NCI-H2196 (cell line): ENCODE data around the gene FKBP7.
"Not testable (repeated sequence)": the region's sequence is repeated elsewhere in the genome, so short reads cannot be mapped to it uniquely, and the experiment has no call there.

ENCODE experiments used
- DNase-seq: peaks from one replicate; lab custom pipeline; 2025; ENCODE audit not compliant: unreplicated experiment; lab: John Stamatoyannopoulos, UW

FKBP7 gene

DNA sequence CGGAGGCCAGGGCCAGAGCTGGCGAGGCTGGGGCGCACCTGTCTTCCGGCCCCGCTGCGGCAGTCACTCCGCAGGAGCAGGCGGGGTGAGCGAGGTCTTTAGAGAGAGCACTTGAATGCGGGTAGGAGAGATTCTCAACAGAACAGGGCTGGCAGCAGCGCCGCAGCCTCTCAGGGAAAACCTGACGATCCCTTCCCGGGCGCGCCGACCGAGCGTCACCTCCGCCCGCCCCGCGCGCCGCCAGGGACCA is 28.0 kb downstream of the FKBP7 start:
- DNase-seq = no peak

GRCh38 chr2:178449700-178450523 is 28.5 kb downstream of the FKBP7 start:
- DNase-seq = peak; percentile 35

GRCh38 chr2:178448968-178449661 is 29.3 kb downstream of the FKBP7 start:
- no peak for DNase-seq

DNA sequence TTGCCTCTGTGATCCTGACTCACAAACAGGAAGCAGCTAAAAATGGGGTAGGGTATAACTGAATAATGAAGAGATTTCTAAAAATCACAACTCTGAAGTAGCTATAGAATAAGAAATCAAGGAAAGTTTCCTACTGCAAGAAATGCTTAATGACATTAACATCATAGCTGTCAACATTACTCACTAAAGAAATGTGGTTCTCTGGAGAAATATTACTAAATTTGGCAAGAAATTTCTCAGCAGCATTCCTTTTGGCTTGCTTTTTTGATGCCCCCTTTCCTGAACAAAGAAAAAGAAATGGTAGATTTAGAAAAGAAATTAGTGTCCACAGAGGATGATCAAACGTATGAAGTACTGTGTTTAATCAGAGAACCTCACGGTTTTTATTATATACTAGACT is 37.0 kb downstream of the FKBP7 start:
- DNase-seq = no peak

GRCh38 chr2:178436662-178437061 is 41.7 kb downstream of the FKBP7 start:
- DNase-seq = no peak

DNA sequence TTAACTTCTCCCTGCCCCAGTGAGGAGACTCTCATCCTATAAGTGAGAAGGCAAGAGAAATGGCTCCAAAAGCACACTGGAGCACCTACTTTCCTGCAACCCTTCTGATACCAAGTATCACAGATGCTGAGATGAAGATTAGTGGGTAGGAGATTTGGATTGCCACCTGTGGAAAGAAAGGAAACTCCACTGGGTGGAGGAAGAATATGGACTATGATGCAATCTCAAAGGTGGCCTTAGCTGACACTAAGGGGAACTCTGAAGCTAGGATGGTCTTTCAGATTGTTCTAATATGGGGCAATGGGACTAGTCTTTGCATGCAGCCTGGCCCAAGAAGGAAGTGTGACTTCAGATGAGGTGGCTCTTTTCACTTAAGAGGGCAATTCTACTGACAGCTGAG is 49.1 kb downstream of the FKBP7 start:
- no peak for DNase-seq

GRCh38 chr2:178428396-178428806 is 50.0 kb downstream of the FKBP7 start:
- no peak for DNase-seq

DNA sequence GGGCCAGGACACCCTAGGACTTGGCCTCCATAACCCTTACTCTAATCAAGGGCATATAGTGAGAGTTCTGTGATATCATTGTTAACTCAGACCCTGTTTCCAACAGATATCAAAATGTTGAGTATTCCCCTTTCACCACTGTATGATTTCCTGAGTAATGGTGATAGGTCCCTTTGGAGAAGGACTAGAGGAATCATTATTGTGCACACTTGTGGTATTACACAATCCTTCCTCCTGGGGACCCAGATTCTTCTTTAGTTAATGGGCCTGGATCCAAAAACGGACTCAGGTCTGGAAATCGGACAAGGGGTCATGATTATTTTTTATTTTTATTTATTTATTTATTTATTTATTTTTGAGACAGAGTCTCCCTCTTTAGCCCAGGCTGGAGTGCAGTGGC is 50.9 kb downstream of the FKBP7 start:
- no peak for DNase-seq

DNA sequence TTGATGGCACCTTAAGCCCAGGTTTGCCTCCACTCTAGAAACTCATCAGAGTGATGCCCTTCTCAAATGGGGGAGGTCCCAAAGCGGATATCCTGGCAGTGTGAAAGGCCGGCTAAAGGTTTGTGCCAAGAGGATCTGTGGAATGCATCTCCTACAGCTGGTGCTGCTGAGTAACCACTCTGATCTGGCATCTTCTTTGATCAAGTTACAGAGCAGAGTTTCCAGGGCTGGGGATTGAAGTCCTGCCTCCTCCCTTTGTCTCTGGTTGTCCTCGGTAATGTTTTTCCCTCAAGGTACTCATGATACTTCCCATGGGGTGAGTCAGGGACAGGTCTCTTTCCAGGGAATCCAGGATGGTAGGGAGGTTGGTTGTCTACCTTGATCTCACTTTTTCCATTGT is 52.0 kb downstream of the FKBP7 start:
- no peak for DNase-seq

- DNase-seq = no peak
Measured at GRCh38 chr2:178425255-178425827, 53.1 kb downstream of the FKBP7 start.

DNA sequence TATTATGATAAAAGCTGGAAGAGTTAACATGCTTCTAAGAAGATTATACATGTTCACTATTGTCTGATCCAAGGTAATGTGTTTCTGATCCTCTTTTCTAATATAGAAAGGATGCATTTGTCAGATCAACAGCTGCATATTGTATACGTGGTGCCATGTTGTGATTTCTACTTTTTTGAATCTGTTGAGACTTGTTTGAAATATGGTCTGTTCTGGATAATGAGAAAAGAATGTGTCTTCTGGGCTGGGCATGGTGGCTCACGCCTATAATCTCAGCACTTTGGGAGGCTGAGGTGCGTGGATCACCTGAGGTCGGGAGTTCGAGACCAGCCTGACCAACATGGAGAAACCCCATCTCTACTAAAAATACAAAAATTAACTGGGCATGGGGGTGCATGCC is 54.7 kb downstream of the FKBP7 start:
- not testable (repeated sequence) for DNase-seq

DNA sequence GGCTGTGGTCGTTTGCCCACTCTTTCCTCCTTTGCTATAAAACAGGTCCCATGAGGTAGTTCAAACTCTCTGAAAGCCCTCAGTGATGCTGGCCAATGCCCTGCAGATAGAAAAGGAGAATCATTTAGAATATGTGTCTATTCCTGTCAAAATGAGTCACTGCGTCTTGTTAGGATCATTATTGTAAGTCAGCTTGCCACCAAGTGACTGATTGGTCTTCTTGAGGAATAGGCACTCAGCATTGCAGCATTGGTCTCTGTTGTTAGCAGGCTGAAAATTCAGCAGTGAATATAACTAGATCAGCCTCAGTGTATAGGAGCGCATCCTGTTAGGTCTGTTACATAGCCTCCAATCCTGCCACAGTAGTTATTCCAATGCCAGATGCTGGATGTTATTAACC is 56.3 kb downstream of the FKBP7 start:
- DNase-seq = no peak

GRCh38 chr2:178420463-178420999 is 57.9 kb downstream of the FKBP7 start:
- no peak for DNase-seq

DNA sequence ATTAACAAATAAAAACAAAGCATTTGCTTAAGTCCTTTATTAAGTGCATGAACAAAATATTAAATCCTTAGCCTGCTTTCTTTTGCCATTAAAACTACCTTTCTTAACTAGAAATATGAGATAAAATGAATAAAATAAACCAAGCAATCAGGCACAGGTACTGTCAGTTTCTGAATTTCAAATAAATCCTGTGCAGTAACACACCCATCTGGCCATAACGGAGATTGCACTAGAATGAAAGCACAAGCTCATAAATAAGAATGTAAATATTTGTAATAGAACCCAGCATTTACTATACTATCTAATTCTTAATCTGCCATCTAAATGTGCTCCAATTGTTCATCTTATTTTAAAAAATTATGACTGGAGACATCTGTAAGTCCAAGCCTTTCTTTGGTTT is 59.3 kb downstream of the FKBP7 start:
- DNase-seq = peak; percentile 13

GRCh38 chr2:178418426-178418825 is 60.0 kb downstream of the FKBP7 start:
- no peak for DNase-seq

DNA sequence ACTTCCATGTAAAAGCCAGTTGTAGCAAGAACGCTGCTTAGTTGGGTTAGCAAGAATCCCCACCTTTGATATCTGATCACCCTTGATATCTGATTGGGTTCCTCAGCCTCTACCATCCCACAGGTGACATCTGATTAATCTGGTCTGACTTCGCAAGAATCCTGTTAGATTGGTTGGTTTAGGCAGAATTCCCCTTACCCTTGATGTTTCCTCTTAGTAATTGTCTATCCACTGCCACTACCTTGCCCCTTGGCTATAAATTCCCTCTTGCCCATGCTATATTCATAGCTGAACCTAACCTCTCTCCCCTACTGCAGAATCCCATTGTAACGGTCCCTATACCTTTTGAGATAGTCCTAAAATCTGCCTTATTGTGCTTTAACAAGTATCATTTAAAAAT is 60.5 kb downstream of the FKBP7 start:
- DNase-seq = no peak

GRCh38 chr2:178415979-178416378 is 62.4 kb downstream of the FKBP7 start:
- DNase-seq = no peak

- DNase-seq = peak; percentile 91
Measured at GRCh38 chr2:178414266-178415247, 63.8 kb downstream of the FKBP7 start.
